Heart left ventricle (tissue), 16 donors: Measurements from ENCODE around the gene YARS1. TPM values are rescaled to one million over a fixed set of nuclear protein-coding genes. Genes with fewer than 3 reads are reported as not detected.

Experiments used
- ATAC-seq, 4 donors: fragments of 200-7000 bp; cut with Tn5 transposase; one replicate each; pipeline ENCODE4 v1.9.1; 2020 to 2022; ENCODE audit warnings: moderate library complexity in 4 of 4, mild to moderate bottlenecking in 3 of 4, moderate number of reproducible peaks in 1 of 4
- DNase-seq, 5 donors: peaks; one replicate each; pipeline ENCODE4 v3.0.0-alpha.2; 2020
- H3K27ac ChIP-seq, 12 donors: fragments of 200-600 bp; sonication (generic) in 4 of 12; one replicate each; pipeline versions ENCODE4 v1.5.0 to v1.8.0; 2016 to 2022; ENCODE audit warnings: mild to moderate bottlenecking in 2 of 12
- H3K27me3 ChIP-seq, 9 donors: fragments of 200-600 bp; sonication (generic) in 2 of 9; one replicate each; pipeline versions ENCODE4 v1.5.1 to v1.8.0; 2016 to 2022; ENCODE audit warnings: mild to moderate bottlenecking in 3 of 9
- H3K36me3 ChIP-seq, 9 donors: fragments of 200-600 bp; sonication (generic) in 2 of 9; one replicate each; pipeline versions ENCODE4 v1.5.0 to v1.8.0; 2018 to 2022; ENCODE audit warnings: mild to moderate bottlenecking in 2 of 9
- H3K4me1 ChIP-seq, 12 donors: fragments of 200-600 bp; sonication (generic) in 4 of 12; one replicate each; pipeline versions ENCODE4 v1.5.0 to v1.8.0; 2016 to 2022; ENCODE audit warnings: mild to moderate bottlenecking in 3 of 12
- H3K4me3 ChIP-seq, 12 donors: fragments of 200-600 bp; sonication (generic) in 4 of 12; one replicate each; pipeline versions ENCODE4 v1.5.0 to v1.8.0; 2017 to 2022; ENCODE audit warnings: mild to moderate bottlenecking in 9 of 12, moderate library complexity in 4 of 12
- H3K9me3 ChIP-seq, 12 donors: fragments of 200-600 bp; sonication (generic) in 4 of 12; one replicate each; pipeline versions ENCODE4 v1.5.0 to v1.8.0; 2016 to 2022; ENCODE audit warnings: mild to moderate bottlenecking in 1 of 12
- CTCF ChIP-seq, 12 donors: fragments of 200-600 bp; sonication (generic) in 4 of 12; IDR thresholded peaks; one replicate each; pipeline versions ENCODE4 v1.5.0 to v1.8.0; 2018 to 2022; ENCODE audit warnings: antibody characterized with exemption in 12 of 12, mild to moderate bottlenecking in 5 of 12
- POLR2A ChIP-seq, 2 donors: fragments of 450-650 bp; IDR thresholded peaks; one replicate each; pipeline ENCODE4 v1.6.1; 2017; ENCODE audit warnings: antibody characterized with exemption in 2 of 2, mild to moderate bottlenecking in 2 of 2, moderate library complexity in 2 of 2
- WGBS, 4 donors: extraction: QIAGEN DNeasy Blood & Tissue Kit in 2 of 4; methylation state at CpG; one replicate each; pipeline versions ENCODE4 v1.1.5 to v1.1.7; 2013 to 2018; 5-methylcytosine and 5-hydroxymethylcytosine counted together
- intact Hi-C, 10 donors: fragments of 100-400 bp; cut with DNase I; formaldehyde crosslinking; loops; one replicate each; pipeline versions ENCODE4 v1.11.1 to v1.14.2; 2022
- polyA plus RNA-seq, 2 donors: library from polyadenylated mRNA; stranded (reverse); fragments of 200-250 nt; gene quantifications; one replicate each; pipeline ENCODE4 v1.2.3, GENCODE V29; 2013
- total RNA-seq, 9 donors: library from RNA; depleted of rRNA in 2 of 9; stranded (reverse); fragments of >200 nt in 2 of 9; fragmentation: NEBNext Ultra II Directional in 3 of 9; extraction: Animal tissue kit (Norgen Biotek cat#: 25700) in 3 of 9; gene quantifications; one replicate each; pipeline versions ENCODE4 v1.1.0 to v1.2.4, GENCODE V29; 2016 to 2023
- donor health status: ischemic (EF 13 %, LVEDD 7.1; RV severe dilation, severe dysfunction).
- donor health status: healthy with polysubstance abuse.
- donor health status: DM: no; HTN: yes; CAD: no.
- donor health status: DM: no; HTN: no; CAD: no.
- donor health status: ischemic (EF 25% LVEDD 6.9; RV normal size, moderate dysfunction).
- donor health status: ischemic (EF 25% LVEDD 5.7; RV mildly dilated, moderate dysfunction).
- donor health status: healthy.
- donor health status: DM: yes; HTN: yes; CAD: no.
- donor health status: ischemic (EF 35%, LVEDD 5.7; RV mildly dilated, moderate dysfunction).
- donor health status: nonischemic (EF 11% LVEDD 7.7; RV severe dilation, severe dysfunction).
- donor health status: DM: yes; HTN: yes; CAD: no.
- donor health status: PGD.
- donor health status: ischemic (EF 29% LVEDD 5.4; RV normal size, mild dysfunction).
- donor health status: nonischemic (EF 23%, LVEDD 6.1; RV moderate dilation, normal function).

Gene YARS1
- total and polyA plus RNA-seq, 11 donors: 18.6 to 61.3 (median 34.8) TPM

DNA sequence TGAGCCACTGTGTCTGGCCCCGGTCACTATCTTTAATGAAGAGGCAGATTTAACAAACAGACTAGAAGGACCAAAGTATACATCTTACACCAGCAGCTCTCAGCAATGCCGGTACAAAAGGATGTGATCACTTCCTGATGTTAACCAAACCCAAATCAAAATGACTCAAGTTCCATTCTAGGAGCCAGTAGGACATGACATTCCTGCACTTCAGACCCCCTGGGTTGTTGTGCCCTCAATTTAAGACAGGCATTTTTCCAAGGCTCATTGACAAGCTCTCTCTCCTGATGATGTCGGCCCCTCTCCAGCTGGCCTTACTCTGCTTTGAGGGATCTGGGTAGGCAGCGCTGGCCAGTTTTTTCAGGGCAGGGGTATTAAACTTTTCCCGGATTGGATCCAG, 35.1 kb downstream of the YARS1 start:
- Histone ChIP-seq H3K27ac (no peak overlapping the region), H3K4me1 (no peaks in the 10 kb centered on the region), H3K9me3 (no peaks in the 10 kb centered on the region), H3K4me3 (no peak overlapping the region), H3K36me3 (peaks cover 0 to 100% (median 97%) of the 10 kb centered on the region in 9 donors), H3K27me3 (no peaks in the 10 kb centered on the region)
- ATAC-seq: no peak
- WGBS, 4 donors: 87 to 94% (median 90%) methylated on average over 5 of the region's 5 CpGs
- DNase-seq: no peak
- intact Hi-C loops: no loop called here
- no peak for TF ChIP-seq CTCF (IDR thresholded peaks at IDR 0.05)
- no peak for TF ChIP-seq POLR2A (IDR thresholded peaks at IDR 0.05)

GRCh38 chr1:32780628-32781234, 36.4 kb downstream of the YARS1 start:
- H3K9me3 ChIP-seq: no peaks in the 10 kb centered on the region
- intact Hi-C loops: no loop called here
- no peaks in the 10 kb centered on the region for H3K4me1 ChIP-seq
- peaks cover 0 to 99% (median 97%) of the 10 kb centered on the region in 9 donors for H3K36me3 ChIP-seq
- H3K4me3 ChIP-seq: no peak overlapping the region
- WGBS, 4 donors: 76 to 88% (median 82%) methylated on average over 8 of the region's 8 CpGs
- H3K27me3 ChIP-seq: no peaks in the 10 kb centered on the region
- DNase-seq: no peak
- H3K27ac ChIP-seq: no peak overlapping the region
- TF ChIP-seq POLR2A (IDR thresholded peaks at IDR 0.05) (no peak), CTCF (IDR thresholded peaks at IDR 0.05) (no peak)
- no peak for ATAC-seq

GRCh38 chr1:32780005-32780404, 37.2 kb downstream of the YARS1 start:
- H3K27me3 ChIP-seq: no peaks in the 10 kb centered on the region

GRCh38 chr1:32779242-32779641, 37.9 kb downstream of the YARS1 start:
- DNase-seq (no peak), ATAC-seq (no peak)
- Histone ChIP-seq H3K36me3 (peaks cover 4 to 99% (median 97%) of the 10 kb centered on the region in 9 donors), H3K27ac (no peak overlapping the region), H3K4me3 (no peak overlapping the region), H3K4me1 (no peaks in the 10 kb centered on the region), H3K27me3 (no peaks in the 10 kb centered on the region), H3K9me3 (no peaks in the 10 kb centered on the region)
- TF ChIP-seq CTCF (IDR thresholded peaks at IDR 0.05) (no peak), POLR2A (IDR thresholded peaks at IDR 0.05) (no peak)
- intact Hi-C loops: loop anchor here in 6 of 10 donors (5.0 to 10.0 kb wide), 4 partner anchors 254 to 377 kb away; no protein-coding TSS in a partner anchor
- 86 to 95% (median 92%) methylated on average over 5 of the region's 5 CpGs for WGBS, 4 donors

More at GRCh38 chr1:32780005-32780404, 37.2 kb downstream of the YARS1 start:
- H3K27ac ChIP-seq: no peak overlapping the region
- H3K4me1 ChIP-seq: no peaks in the 10 kb centered on the region
- intact Hi-C loops: no loop called here
- H3K4me3 ChIP-seq: no peak overlapping the region
- DNase-seq: no peak
- peak in 1 of 4 donors; percentile 27 for ATAC-seq
- TF ChIP-seq CTCF (IDR thresholded peaks at IDR 0.05): no peak
- no peak for TF ChIP-seq POLR2A (IDR thresholded peaks at IDR 0.05)
- 90 to 94% (median 92%) methylated on average over 8 of the region's 8 CpGs for WGBS, 4 donors
- H3K36me3 ChIP-seq: peaks cover 4 to 99% (median 97%) of the 10 kb centered on the region in 9 donors
- H3K9me3 ChIP-seq: no peaks in the 10 kb centered on the region
